Measurements from ENCODE around the gene TALDO1. TPM values are rescaled to one million over a fixed set of nuclear protein-coding genes. Genes with fewer than 3 reads are reported as not detected.
A peak's percentile ranks its signal among the peaks of the same experiment; 100 is the strongest.

TALDO1 gene
- total and polyA plus RNA-seq, 2 experiments from 2014 or later, result 353 to 402 TPM

GRCh38 chr11:721247-721740 is 26.0 kb upstream of the TALDO1 start:
- TF ChIP-seq STAT1 (IDR thresholded peaks at IDR 0.05; ENCODE audit: unreplicated experiment) (no peak), NANOG (IDR thresholded peaks at IDR 0.05; ENCODE audit: borderline replicate concordance) (no peak), ETS1 (IDR thresholded peaks at IDR 0.05) (no peak), ZNF114 (CRISPR knock-in tag; IDR thresholded peaks at IDR 0.05) (no peak), ZNF331 (CRISPR knock-in tag; IDR thresholded peaks at IDR 0.05; ENCODE audit: low read depth) (no peak), EZH2 (IDR thresholded peaks at IDR 0.05; ENCODE audit: low read depth, unreplicated experiment) (no peak), JUNB (IDR thresholded peaks at IDR 0.05; ENCODE audit: unreplicated experiment) (no peak), CREB1 (CRISPR knock-in tag; IDR thresholded peaks at IDR 0.05; ENCODE audit: low read depth) (no peak), EZH2phosphoT487 (IDR thresholded peaks at IDR 0.05; ENCODE audit: unreplicated experiment) (no peak), POLR2AphosphoS5 (IDR thresholded peaks at IDR 0.05; ENCODE audit: low read depth) (no peak)
- TF ChIP-seq, protein P1, sequence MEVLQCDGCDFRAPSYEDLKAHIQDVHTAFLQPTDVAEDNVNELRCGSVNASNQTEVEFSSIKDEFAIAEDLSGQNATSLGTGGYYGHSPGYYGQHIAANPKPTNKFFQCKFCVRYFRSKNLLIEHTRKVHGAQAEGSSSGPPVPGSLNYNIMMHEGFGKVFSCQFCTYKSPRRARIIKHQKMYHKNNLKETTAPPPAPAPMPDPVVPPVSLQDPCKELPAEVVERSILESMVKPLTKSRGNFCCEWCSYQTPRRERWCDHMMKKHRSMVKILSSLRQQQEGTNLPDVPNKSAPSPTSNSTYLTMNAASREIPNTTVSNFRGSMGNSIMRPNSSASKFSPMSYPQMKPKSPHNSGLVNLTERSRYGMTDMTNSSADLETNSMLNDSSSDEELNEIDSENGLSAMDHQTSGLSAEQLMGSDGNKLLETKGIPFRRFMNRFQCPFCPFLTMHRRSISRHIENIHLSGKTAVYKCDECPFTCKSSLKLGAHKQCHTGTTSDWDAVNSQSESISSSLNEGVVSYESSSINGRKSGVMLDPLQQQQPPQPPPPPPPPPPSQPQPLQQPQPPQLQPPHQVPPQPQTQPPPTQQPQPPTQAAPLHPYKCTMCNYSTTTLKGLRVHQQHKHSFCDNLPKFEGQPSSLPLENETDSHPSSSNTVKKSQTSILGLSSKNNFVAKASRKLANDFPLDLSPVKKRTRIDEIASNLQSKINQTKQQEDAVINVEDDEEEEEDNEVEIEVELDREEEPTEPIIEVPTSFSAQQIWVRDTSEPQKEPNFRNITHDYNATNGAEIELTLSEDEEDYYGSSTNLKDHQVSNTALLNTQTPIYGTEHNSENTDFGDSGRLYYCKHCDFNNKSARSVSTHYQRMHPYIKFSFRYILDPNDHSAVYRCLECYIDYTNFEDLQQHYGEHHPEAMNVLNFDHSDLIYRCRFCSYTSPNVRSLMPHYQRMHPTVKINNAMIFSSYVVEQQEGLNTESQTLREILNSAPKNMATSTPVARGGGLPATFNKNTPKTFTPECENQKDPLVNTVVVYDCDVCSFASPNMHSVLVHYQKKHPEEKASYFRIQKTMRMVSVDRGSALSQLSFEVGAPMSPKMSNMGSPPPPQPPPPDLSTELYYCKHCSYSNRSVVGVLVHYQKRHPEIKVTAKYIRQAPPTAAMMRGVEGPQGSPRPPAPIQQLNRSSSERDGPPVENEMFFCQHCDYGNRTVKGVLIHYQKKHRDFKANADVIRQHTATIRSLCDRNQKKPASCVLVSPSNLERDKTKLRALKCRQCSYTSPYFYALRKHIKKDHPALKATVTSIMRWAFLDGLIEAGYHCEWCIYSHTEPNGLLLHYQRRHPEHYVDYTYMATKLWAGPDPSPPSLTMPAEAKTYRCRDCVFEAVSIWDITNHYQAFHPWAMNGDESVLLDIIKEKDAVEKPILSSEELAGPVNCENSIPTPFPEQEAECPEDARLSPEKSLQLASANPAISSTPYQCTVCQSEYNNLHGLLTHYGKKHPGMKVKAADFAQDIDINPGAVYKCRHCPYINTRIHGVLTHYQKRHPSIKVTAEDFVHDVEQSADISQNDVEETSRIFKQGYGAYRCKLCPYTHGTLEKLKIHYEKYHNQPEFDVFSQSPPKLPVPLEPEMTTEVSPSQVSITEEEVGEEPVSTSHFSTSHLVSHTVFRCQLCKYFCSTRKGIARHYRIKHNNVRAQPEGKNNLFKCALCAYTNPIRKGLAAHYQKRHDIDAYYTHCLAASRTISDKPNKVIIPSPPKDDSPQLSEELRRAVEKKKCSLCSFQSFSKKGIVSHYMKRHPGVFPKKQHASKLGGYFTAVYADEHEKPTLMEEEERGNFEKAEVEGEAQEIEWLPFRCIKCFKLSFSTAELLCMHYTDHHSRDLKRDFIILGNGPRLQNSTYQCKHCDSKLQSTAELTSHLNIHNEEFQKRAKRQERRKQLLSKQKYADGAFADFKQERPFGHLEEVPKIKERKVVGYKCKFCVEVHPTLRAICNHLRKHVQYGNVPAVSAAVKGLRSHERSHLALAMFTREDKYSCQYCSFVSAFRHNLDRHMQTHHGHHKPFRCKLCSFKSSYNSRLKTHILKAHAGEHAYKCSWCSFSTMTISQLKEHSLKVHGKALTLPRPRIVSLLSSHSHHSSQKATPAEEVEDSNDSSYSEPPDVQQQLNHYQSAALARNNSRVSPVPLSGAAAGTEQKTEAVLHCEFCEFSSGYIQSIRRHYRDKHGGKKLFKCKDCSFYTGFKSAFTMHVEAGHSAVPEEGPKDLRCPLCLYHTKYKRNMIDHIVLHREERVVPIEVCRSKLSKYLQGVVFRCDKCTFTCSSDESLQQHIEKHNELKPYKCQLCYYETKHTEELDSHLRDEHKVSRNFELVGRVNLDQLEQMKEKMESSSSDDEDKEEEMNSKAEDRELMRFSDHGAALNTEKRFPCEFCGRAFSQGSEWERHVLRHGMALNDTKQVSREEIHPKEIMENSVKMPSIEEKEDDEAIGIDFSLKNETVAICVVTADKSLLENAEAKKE (CRISPR knock-in tag; IDR thresholded peaks at IDR 0.05), result no peak
- TF ChIP-seq, protein P2, sequence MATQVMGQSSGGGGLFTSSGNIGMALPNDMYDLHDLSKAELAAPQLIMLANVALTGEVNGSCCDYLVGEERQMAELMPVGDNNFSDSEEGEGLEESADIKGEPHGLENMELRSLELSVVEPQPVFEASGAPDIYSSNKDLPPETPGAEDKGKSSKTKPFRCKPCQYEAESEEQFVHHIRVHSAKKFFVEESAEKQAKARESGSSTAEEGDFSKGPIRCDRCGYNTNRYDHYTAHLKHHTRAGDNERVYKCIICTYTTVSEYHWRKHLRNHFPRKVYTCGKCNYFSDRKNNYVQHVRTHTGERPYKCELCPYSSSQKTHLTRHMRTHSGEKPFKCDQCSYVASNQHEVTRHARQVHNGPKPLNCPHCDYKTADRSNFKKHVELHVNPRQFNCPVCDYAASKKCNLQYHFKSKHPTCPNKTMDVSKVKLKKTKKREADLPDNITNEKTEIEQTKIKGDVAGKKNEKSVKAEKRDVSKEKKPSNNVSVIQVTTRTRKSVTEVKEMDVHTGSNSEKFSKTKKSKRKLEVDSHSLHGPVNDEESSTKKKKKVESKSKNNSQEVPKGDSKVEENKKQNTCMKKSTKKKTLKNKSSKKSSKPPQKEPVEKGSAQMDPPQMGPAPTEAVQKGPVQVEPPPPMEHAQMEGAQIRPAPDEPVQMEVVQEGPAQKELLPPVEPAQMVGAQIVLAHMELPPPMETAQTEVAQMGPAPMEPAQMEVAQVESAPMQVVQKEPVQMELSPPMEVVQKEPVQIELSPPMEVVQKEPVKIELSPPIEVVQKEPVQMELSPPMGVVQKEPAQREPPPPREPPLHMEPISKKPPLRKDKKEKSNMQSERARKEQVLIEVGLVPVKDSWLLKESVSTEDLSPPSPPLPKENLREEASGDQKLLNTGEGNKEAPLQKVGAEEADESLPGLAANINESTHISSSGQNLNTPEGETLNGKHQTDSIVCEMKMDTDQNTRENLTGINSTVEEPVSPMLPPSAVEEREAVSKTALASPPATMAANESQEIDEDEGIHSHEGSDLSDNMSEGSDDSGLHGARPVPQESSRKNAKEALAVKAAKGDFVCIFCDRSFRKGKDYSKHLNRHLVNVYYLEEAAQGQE (IDR thresholded peaks at IDR 0.05; ENCODE audit: unreplicated experiment), result no peak
- TF ChIP-seq, protein P3, sequence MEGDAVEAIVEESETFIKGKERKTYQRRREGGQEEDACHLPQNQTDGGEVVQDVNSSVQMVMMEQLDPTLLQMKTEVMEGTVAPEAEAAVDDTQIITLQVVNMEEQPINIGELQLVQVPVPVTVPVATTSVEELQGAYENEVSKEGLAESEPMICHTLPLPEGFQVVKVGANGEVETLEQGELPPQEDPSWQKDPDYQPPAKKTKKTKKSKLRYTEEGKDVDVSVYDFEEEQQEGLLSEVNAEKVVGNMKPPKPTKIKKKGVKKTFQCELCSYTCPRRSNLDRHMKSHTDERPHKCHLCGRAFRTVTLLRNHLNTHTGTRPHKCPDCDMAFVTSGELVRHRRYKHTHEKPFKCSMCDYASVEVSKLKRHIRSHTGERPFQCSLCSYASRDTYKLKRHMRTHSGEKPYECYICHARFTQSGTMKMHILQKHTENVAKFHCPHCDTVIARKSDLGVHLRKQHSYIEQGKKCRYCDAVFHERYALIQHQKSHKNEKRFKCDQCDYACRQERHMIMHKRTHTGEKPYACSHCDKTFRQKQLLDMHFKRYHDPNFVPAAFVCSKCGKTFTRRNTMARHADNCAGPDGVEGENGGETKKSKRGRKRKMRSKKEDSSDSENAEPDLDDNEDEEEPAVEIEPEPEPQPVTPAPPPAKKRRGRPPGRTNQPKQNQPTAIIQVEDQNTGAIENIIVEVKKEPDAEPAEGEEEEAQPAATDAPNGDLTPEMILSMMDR (conservative IDR thresholded peaks at IDR 0.05; ENCODE audit: low read depth in 2 of 2), result no peak
- Histone ChIP-seq H4K20me1 (replicated peaks; ENCODE audit: insufficient read depth) (no peaks in the 10 kb centered on the region), H3K27me3 (ENCODE audit: insufficient read depth) (no peaks in the 10 kb centered on the region), H3K4me1 (ENCODE audit: insufficient read depth) (no peaks in the 10 kb centered on the region; the same call in none of the 2 replicates), H3K4me2 (peak overlapping the region; percentile 64; the same call in 1 of the 2 replicates), H3K27ac (ENCODE audit: low read depth) (no peak overlapping the region), H3K4me3 (peak overlapping the region; percentile 51; the same call in 1 of the 2 replicates), H3F3A (replicated peaks; ENCODE audit: low read depth) (0 out of 2 replicates have a peak, but pooled peaks cover 19% of the 10 kb centered on the region), H3K79me2 (replicated peaks; ENCODE audit: insufficient read depth) (no peaks in the 10 kb centered on the region), H3K36me3 (ENCODE audit: insufficient read depth) (no peaks in the 10 kb centered on the region), H3K9me2 (ENCODE audit: insufficient read depth) (no peaks in the 10 kb centered on the region), H2AFZ (no peak overlapping the region)
- no peaks in the 10 kb centered on the region for H3K36me3 Mint-ChIP-seq (ENCODE audit: low read depth)
- ATAC-seq (no peak), DNase-seq (ENCODE audit: low spot score) (no peak)
- no peaks in the 10 kb centered on the region; the same call in 2 of the 3 replicates for H3K9me3 Mint-ChIP-seq
- no peak overlapping the region for H3K27ac Mint-ChIP-seq
- H3K4me3 Mint-ChIP-seq, result no peak overlapping the region
- peaks cover 13% of the 10 kb centered on the region for H3K27me3 Mint-ChIP-seq (ENCODE audit: insufficient read depth, low read depth, poor library complexity)
- H3K4me1 Mint-ChIP-seq, result peaks cover 7% of the 10 kb centered on the region; the same call in 2 of the 3 replicates
